Hematopoietic multipotent progenitor cell (in vitro differentiated cells): ENCODE data around the gene TNNC2. TPM values are rescaled to one million over a fixed set of nuclear protein-coding genes. Genes with fewer than 3 reads are reported as not detected.
"Not testable (repeated sequence)": the region's sequence is repeated elsewhere in the genome, so short reads cannot be mapped to it uniquely, and the experiment has no call there.

Experiments
- DNase-seq, 3 donors: peaks; one replicate each; pipeline ENCODE4 v3.0.0-alpha.2; 2011 to 2015; ENCODE audit warnings: low read depth in 2 of 3, low spot score in 2 of 3
- total RNA-seq: library from RNA; depleted of rRNA; stranded (reverse); fragments of >200 nt; gene quantifications from one replicate; pipeline ENCODE4 v1.2.3, GENCODE V29; 2012

Gene TNNC2
- total RNA-seq, 1 donor, result 1.1 TPM

- DNase-seq, result peak in 2 of 3 donors; percentile 62 to 70
Observed at GRCh38 chr20:45823949-45824835, 2.9 kb downstream of the TNNC2 start.

DNA sequence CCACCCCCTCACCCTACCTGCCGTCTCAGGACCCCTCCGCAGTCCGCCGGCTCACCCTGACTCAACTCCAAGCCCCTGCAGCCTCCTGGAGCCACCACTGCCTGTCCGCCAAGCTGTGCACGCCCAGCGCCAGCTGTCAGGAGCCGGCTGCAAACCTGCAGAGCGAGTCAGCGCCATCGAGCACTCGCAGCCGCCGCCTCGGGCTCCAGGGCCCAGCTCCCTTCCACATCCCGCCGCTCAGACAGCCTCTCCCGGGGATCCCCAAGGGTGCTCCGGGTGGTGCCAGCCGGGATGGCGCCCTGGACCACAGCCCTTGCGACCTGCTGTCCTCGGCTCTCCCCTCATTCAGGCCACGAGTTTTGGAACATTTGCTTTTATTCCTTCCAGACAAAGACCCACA, 4.3 kb downstream of the TNNC2 start:
- peak in 2 of 3 donors; percentile 21 to 31 for DNase-seq

DNA sequence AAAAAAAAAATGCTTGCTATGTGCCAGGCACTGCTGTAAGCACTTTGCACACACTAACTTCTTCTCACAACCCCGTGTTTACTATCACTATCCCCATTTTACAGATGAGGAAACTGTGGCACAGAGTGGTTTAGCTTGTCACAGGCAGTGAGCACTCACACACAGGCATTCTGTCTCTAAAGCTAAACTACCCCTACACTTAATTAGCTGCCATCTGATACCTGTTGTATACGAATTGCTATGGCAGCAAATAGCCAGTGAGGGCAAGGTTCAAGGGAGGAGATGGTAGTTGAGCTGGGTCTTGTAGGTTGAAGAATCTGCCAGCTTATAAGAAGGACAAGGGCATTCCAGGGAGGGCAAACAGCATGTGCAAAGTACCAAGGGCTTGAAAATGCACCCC, 5.2 kb downstream of the TNNC2 start:
- no peak for DNase-seq

DNA sequence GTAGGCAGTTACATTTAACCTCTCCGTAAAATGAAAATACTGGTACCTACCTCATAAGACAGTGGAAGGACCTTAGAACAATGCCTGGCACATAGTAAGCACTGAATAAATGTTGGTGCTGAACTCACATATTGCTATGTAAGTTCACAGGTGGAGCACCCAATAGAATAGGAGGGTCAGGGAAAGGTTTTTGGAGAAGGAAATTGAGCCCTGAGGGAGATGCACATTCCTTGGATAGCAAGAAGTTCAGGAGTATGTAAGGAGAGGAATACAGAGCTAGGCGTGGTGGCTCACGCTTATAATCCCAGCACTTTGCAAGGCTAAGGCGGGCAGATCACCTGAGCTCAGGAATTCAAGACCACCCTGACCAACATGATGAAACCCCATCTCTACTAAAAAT, 7.6 kb downstream of the TNNC2 start:
- no peak for DNase-seq

DNA sequence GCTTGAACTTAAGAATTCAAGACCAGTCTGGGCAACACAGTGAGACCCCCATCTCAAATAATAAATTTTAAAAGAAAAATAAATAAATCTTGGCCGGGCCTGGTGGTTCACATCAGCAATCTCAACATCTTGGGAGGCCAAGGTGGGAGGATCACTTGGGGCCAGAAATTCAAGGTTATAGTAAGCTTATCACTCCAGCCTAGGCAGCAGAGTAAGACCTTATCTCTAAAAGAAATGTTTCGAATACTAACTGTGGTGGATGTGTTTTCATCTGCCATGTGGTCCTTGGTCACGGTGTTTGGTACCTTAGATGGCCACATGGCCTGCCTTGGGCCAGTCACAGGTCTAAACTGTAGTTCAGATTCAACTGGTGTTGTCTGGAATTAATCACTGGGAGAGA, 8.9 kb downstream of the TNNC2 start:
- no peak for DNase-seq

GRCh38 chr20:45817376-45818194, 9.5 kb downstream of the TNNC2 start:
- no peak for DNase-seq

- DNase-seq, result no peak
Observed at GRCh38 chr20:45816951-45817350, 10.2 kb downstream of the TNNC2 start.

GRCh38 chr20:45814314-45814713, 12.8 kb downstream of the TNNC2 start:
- no peak for DNase-seq

DNA sequence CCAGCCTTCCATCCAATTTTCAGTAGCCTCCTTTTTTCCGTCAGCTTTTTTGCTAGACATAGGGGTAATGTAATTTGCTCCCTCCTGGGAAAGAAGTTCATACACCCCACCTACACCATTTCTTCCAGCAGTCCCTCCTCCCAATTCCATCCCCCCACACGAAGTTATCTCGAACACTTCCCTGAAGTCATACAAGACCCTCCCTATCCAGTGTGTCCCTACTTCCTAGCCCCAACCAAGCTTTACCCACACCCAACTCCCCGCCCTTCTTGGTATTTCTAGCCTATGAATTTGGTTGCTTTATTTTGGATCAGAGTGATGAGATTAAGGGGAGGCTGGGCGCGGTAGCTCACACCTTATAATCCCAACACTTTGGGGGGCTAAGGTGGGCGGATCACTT, 13.6 kb downstream of the TNNC2 start:
- DNase-seq, result no peak

DNA sequence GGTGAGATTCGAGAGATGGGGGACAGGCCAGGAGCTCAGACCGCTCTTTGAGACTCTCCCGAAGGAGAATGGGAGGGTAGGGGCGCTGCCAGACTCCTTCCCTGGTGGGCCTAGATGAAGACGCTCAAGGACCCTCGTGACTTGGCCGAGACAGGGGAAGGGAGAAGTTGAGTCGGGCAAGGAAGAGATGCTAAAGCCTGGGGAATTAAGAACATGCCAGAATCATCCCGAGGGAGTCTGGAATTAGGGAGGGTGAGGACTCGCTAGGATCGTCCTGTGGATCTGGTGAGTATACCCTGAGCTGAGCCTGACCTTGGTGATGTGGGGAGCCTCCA, 14.1 kb downstream of the TNNC2 start:
- no peak for DNase-seq

GRCh38 chr20:45812157-45813005, 14.7 kb downstream of the TNNC2 start, which contains the start of gene UBE2C:
UBE2C (plus strand) TSS chr20:45812644; CDS start chr20:45812696, 52 bp downstream.
- DNase-seq, result peak; percentile 81 to 99 (median 97)

- DNase-seq, result peak in 2 of 3 donors; percentile 36 to 65
Observed at GRCh38 chr20:45810191-45810970, 16.7 kb downstream of the TNNC2 start.

DNA sequence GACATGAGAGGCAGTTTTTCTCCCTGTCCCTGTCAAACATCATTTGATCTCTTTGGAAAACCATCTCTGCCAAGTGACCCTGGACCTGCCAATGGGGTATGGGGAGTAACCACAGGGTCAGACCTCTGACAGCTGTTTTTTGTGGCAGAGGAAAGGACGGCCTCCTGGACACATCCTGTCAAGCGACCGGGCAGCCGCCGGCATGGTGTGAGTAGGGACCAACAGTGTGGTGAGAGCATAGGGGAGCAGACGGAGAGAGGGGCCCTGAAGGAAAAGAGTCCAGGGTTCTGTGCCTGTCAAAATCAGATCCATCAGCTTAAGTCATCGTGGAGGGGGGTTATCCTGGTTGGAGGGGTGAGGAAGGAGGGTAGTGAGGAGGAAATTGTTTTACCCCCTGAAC, 25.3 kb downstream of the TNNC2 start:
- DNase-seq, result no peak

DNA sequence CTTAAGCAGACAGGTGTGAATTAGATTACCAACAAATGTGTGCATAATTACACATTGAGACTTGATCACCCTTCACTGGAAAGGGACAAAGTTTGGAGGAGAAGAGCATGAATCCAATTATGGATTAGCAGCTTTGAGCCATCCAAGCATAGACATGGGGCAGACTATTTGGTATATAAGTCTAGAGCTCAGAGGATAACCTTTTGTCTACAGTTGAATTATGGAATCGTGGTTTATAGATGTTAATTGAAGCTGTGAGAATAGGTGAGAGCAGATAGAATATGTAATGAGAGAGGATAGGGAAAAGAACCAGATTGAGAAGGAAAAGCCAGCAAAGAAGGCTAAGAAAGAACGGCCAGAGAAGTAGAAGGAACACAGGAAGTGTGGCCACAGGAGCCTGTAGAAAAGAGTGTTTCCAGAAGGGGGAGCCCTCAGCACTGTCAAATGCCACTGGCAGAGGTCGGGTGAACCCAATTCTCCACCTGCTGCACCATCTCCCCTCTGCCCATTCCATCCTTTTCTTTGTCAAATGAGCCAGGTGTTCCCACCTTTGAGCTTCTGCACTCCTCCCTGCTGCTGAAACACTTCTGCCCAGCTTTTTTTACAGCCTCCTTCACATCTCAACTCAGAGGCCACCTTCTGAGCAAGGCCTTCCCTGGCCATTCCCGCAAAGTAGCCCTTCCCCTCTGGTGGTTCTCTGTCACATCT, 28.0 kb downstream of the TNNC2 start:
- DNase-seq, result peak; percentile 28 to 76 (median 63)

GRCh38 chr20:45797955-45798354, 29.2 kb downstream of the TNNC2 start:
- not testable (repeated sequence) for DNase-seq

GRCh38 chr20:45797510-45797909, 29.6 kb downstream of the TNNC2 start:
- DNase-seq, result not testable (repeated sequence)

GRCh38 chr20:45796337-45797065, 30.6 kb downstream of the TNNC2 start:
- DNase-seq, result no peak

GRCh38 chr20:45792317-45793118, 34.6 kb downstream of the TNNC2 start:
- DNase-seq, result peak in 2 of 3 donors; percentile 23 to 38
